ENCODE results near the gene KDM4B.

The KDM4B gene

DNA sequence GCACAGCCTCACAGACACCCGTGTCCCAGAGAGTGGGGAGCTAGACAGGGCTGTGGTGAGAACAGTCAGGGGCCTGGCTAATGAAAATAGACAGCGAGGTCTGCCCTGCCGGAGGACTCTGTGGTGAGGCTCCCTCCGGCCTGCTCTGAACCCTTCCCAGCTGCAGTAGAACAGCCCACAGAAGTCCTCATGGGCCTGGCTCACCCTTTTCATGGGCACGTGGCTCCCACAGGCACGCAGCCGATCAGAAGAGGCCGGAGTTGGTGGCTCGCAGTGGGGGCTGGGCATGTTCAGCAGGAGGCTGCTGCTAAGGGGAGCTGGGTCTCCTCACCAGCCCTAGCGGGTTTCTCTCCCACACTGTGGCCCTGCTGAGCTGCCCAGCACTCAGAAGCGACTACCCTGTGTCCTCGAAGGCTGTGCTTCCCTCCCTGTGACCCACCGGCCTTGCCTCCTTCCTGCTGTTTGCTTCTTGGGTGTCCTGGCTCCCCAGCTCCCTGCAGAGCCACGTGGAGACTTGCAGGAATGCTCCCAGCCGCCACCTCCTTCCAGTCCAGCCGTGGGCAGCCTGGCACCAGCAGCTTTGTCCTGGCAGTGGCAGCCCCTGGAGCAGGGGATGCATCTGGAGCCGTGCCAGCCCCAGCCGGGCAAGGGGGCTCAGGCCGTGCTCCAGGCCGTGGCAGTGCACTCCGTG, 138.7 kb downstream of the KDM4B start:
- DNase-seq (ENCODE audit: low read depth in 3 of 3): no peak

DNA sequence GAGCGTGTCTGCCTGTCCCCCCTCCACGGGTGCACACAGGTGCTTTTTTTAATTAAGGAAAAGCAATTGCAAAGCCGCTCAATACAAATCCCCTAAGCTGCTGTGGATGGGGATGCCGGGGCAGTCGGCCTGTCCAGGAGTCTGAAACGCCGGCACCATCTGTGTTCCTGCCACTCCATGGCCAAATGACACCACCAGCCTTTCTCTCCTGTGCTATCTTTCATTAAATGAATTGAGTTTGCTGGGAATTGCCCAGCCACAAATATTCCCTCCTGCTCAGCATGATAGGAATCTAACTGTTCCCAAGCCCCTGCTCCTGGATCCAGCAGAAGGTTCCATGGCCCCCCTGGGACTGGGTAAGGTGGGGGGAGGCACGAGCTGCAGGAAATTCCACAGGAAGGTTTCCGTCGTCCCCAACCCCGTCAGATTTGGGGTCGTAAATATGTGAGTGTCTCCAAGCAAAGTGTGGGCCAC, 139.2 kb downstream of the KDM4B start:
- DNase-seq (ENCODE audit: low read depth in 3 of 3): no peak

DNA sequence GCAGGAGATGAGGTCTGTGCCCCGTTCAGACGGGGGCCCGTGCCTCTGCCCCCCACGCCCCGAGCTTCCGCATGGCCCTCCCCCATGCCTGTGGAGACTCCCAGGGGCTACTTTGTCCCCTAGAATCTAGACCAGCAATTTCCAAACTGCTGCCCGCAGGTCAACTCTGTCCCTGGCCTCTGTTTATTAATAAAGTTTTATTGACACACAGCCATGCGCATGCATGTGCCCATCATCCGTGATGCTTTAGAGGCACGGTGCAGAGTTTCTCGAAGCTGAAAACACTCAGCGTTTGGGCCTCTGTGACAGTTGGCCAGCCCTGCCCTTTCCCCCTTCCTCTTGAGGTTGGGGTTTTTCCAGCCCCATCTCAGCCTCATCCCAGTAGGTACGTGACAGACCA, 140.0 kb downstream of the KDM4B start:
- DNase-seq (ENCODE audit: low read depth in 3 of 3): no peak

DNA sequence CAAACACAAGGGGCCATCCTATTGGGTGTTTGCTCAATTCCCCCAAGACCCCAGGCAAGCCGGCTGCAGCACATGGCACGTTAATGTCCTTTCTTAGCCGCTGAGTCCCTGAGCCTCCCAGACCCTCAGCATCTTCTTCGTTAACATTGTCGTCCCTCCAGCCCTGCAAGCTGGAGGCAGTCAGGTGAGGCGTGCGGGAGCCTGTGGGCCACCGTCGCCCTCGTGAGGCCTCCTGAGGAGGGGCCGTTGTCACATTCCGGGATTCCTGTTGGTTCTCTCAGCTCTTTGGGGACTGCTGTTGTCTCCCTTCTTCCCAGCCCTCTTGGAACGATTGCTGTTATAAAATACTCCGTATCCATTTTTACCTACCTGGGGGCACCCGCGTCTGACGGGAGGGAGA, 140.6 kb downstream of the KDM4B start:
- no peak for DNase-seq (ENCODE audit: low read depth in 3 of 3)

DNA sequence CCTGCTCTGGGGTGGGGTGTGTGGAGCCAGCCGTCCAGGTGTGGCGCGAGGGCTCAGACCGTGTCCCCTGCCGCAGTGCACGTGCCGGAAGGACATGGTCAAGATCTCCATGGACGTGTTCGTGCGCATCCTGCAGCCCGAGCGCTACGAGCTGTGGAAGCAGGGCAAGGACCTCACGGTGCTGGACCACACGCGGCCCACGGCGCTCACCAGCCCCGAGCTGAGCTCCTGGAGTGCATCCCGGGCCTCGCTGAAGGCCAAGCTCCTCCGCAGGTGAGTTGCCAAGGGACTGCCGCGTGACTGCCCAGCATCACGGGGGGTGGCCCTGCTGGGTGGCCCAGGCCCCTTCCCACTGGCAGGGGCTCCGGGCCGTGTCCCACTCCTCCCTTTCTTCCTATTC, 141.6 kb downstream of the KDM4B start:
- no peak for DNase-seq (ENCODE audit: low read depth in 3 of 3)

DNA sequence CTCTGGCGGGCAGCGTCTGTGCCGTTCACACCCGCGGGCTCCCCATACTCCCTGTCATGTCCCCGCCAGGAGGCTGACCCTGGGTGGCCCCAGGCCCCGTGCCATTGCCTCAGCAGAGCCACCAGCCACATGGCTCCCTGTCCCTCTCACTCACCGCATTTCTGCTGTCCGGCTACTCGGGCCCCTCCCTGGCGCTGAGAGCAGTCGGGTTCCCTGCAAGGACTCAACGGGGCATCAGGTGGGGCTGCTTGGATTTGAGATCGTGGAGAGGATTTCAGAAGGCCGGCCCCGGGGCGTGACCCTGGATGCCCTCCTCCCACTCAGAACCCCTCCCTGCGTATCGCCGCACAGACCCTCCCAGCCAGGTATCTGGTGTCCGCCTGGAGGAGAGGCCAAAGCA, 142.1 kb downstream of the KDM4B start:
- no peak for DNase-seq (ENCODE audit: low read depth in 3 of 3)

DNA sequence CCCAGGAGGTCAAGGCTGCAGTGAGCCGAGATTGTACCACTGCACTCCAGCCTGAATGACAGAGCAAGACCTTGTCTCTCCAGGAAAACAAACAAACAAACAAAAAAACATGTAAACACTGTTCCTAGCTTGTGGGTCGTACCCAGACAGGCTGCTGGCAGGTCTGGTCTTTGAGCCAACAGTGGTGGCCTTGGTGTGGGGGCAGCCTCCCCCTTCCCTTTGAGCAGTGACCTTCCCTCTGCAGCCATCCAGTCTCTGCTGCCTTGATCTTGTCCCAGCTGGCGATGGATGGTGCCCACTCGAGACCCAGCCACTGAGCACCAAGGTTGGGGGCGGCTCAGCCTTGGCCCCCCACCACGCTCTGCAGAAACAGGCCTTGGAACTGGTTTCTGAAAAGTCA, 143.3 kb downstream of the KDM4B start:
- DNase-seq (ENCODE audit: low read depth in 3 of 3): no peak

DNA sequence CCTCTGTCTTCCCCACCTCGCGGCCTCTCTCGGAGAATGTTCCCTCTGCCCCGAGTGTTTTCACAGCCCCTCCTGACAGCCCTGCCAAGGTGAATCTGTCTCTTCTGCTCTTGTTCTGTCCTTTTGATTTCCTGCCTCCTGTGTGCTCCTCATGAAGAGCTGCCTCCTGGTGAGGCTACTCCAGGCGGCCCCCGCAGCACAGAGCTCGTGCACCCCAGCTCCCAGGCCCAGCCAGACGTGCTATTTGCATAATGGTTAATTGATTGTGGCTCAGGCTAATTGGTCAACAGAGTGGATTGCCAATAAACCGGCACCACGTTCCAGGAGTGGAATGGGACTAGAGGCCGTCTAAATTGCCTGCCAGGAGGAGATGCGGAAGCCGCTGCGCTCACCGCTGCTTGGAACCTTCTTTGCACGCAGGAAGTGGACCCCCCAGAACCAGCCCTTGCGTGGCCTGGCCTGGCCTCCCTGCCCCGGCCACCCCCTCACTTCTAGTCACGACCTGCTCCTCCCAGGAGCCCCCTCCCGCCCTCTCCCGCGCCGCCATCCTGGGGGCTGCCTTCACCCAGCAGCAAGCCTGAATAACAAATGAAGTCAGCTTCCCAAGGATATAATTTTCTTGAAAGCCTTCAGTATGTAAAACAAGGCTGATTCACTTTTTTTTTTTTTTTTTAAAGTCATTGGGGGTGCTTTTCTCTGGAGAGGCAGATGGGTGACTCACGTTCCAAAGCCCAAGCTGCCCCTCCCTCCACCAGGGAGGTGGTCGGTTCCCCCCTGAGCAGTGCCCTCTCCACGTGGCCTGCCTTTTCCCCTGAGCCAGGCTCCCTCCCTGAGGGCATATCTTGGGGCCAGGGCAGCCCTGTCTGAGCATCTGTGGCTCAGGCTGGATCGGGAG, 144.0 kb downstream of the KDM4B start:
- no peak for DNase-seq (ENCODE audit: low read depth in 3 of 3)

DNA sequence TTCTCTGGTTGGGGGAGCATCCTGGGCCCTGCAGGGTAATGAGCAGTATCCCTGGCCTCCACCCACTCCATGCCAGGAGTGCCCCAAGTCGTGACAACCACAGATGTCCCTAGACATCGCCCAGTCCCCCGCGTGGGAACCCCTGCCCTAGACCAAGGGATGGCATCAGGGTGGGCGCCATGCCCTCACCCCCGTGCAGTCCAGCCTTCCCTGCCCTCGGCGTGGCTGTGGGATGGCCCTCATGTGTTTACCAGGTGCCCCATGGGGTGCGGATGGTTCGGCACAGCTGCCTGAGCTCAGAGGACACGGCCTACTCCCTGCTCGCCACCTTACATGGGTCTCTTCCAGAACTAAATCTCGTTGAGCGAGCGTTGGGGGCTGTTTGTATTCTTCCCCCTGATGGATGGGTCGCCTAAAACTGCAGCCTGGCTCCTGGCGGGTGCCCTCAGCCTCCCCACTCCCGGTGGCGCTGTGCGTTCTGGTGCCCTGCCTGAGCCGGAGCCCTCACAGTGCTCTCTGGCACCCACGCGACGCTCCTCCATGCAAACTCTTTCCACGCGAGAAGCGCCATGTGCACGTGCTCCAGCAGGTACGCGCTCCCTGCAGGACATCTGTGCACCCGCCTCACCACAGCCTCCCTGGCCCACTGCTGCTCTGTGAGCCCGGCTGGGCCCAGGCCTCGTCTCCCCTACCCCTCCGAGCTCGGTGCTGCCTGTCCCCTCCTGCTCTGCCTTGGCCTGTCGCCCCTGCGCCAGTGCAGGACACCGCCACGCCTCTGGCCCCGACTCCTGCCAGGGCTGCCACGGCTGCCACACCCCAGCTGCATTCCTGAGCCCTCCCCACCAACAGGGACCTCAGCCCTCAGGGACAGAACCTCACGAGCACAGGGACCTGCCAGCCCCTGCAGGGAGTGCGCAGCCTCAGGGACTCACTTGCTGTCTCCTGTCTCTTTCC, 145.0 kb downstream of the KDM4B start:
- no peak for DNase-seq (ENCODE audit: low read depth in 3 of 3)

DNA sequence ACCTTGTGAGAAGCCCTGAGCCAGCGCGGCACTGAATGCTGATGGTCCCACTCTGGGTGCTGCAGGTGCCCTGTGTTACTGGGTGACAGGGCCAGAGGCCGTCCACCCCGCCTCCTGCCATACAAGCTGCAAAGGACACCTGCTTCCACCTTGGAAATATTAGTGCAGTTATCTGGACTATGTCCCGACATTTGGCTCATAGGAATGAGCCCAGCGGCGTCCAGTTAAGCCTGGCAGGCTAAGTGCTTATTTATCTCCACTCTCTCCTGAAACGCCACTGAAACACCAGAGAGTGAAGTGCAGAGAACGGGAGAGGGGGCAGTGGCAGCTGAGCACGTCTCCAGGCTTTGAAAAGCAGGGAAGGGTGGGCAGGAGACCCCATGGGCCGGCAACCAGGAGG, 145.8 kb downstream of the KDM4B start:
- no peak for DNase-seq (ENCODE audit: low read depth in 3 of 3)

DNA sequence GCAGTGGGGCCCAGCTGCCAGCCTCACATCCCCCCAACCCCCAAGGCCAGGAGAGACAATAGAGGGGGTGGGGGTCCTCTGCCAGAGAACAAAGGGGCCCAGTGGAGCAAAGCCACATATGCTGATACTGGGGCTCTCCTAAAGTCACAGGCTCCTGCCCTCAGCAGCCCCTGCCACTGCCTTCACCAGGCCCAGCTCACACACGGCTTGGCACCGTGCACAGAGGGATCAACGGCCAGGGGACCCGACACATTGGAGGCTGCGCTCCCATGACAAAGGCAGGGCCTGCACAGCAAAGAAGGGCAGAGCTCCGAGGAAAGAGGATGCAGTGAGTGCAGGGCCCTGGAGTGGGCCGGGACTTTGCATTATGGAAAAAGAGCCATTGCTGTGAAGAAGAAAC, 146.4 kb downstream of the KDM4B start:
- no peak for DNase-seq (ENCODE audit: low read depth in 3 of 3)

DNA sequence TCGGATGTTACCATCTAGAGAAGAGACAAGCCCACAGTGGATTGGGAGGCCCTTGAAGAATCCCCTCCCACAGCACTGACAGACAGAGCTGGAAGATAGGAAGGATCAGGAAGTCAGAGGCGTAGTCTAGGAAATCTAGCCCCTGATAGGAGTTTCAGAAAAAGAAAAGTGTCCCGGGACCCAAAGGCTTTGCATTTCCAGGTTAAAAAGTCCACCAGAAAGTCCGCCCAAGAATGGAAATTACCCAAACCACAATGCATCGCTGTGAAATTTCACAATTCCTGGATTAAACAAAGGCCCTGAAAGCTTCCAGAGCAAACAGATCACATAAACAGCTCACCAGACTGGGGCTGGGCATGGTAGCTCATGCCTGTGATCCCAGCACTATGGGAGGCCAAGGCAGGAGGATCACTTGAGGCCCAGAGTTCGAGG, 146.9 kb downstream of the KDM4B start:
- DNase-seq (ENCODE audit: low read depth in 3 of 3): no peak

DNA sequence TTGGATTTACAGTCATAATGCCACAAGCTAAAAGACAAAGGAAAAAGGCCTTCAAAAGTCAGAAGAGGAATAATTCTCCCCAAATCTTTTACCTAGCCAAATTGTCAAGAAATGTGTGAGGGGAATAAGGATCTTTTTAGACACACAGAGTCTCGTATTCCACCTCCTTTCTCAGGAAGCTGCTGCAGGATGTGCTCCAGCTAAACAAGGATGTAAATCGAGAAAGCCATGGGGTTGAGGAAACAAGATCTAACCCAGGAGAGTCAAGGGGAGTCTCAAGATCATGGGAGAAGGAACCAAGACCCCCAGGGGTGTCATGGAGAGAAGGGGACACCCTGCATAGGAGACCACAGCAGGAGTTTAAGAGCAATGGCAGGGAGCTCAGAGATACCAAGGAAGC, 147.4 kb downstream of the KDM4B start:
- DNase-seq (ENCODE audit: low read depth in 3 of 3): no peak

DNA sequence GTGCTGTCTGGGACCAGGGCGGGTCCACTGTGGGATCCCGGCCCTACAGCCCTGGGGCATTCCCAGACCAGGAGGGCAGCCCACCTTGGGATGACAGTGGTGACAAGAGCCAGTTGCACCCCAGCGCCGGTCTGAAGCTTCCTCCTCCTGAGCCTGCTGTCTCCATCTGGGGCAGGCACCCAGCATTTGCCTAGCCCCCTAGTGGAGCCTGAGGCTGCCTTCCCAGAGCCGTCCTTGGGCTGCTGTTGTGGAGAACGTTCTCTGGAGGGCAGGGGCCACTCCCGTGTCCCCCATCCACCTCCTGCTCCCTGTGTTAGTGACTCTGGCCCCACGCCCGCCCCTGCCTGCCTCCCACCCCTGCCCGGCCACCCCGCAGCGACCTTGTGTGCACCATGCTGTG, 148.5 kb downstream of the KDM4B start:
- DNase-seq (ENCODE audit: low read depth in 3 of 3): no peak

DNA sequence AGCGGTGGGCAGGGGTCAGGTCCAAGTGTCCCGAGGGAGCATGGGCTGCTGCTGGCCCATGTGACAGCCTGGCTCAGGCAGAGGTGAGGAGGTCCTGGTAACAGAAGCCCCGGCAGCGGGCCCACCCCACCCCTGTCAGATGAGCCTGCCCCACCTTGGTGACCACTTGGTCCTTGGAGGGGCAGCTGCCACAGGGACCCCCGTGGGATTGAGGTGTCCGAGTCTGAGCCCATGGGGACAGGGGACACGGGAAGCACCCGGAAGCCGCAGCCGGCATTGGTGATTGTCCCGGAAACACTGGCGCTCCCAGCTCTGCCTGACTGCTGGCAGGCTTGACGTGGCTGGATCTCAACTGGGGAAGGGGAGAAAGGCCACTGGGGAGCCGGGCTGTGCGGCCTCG, 149.1 kb downstream of the KDM4B start:
- DNase-seq (ENCODE audit: low read depth in 3 of 3): no peak

DNA sequence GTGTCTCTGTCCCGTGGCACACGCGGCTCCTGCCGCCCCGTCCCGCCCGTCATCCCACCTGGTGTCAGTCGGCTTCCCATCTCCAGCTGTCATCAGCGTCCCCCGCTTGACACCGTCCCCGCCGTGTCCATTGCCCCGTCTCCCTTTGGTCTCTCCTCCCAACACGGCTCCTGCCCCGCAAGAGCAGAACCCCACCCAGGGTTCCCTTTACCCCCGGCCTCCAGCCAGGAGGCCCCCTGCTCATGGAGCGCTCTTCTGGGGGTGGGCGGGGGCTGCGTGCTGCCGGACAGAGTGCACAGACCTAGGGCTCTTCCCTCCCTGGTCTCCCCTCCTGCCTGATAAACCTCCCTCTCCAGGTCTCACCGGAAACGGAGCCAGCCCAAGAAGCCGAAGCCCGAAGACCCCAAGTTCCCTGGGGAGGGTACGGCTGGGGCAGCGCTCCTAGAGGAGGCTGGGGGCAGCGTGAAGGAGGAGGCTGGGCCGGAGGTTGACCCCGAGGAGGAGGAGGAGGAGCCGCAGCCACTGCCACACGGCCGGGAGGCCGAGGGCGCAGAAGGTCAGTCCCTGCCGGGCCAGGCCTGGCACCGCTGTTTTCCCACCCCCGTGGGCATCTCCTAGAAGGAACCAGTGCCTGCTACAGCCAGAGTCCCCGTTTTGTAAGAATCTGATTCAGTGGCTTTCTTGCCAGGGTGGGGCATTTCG, 150.5 kb downstream of the KDM4B start:
- DNase-seq (ENCODE audit: low read depth in 3 of 3): no peak

DNA sequence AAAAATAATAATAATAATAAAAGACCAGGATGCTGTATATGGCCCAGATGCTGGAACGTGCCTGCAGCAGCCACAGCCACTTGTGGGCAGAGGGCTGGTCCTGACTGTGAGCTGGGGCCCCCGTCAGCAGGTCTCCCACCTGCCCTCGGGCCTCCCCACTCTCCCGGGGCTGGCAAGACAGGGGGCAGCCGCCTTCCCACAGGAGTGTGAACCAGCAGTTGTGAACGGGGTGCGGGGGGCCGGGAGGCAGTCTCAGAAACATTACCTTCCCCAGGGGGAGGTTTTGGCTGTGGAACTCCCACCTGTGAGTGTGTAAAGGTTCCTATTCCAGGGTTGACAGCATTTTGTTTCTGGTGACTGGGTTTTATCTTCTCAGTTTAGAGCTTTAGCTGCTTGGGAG, 151.4 kb downstream of the KDM4B start:
- DNase-seq (ENCODE audit: low read depth in 3 of 3): no peak

DNA sequence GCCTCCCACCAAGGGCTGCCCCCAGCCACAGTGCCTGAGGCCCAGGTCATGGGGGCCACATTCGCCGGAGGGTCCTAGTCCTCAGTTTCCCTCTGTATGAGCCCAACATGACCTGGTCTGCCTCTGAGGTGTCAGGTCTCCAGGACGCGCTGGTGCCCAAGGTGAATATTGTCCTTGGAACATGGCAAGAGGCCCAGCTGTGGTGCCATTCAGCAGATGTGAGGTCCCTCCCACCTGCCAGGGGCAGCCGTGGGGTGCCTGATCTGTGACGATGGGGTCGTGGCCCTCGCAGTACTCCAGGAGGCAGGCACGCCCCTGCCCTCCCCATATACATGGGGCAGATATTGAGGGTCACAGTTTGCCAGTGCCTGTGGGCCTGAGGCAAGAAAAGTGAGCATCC, 151.9 kb downstream of the KDM4B start:
- no peak for DNase-seq (ENCODE audit: low read depth in 3 of 3)

DNA sequence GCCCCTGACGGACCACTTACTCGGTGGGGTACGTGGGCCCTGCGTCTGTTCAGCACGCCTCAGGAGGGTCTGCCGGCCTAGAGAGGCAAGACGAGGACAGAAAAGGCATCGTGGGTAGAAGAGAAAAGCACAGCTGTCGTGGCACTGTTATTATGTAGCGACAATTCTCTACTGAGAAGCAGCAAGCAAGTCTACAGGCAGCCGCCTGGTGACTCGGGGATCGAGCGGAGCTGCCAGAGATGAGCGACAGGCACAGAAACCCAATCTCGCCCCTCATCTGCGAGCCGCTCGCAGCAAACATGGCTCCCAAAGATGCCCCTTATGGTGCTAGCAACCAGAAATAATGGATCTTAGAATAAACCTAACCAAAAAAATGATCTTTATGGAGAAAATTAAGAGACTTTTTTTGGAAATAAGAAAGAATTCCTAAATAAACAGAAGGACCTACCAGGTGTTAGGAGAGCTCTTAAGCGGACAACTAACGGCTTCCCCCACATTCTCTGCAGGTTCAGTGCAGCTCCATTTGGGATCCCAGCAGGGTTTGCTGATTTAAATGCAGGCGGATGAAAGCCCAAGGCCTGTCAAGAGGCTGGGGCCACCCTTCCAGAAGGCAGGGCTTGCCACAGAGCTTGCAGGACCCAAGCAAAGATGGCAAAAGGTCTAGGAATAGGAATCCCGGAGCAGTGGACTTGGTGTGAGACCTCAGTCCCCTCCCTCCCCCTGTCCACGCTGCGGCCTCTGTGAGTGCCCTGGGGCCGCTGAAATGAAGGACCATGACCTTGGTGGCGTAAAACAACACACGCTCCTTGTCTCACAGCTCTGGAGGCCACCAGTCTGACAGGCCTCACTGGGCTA, 152.6 kb downstream of the KDM4B start:
- DNase-seq (ENCODE audit: low read depth in 3 of 3): no peak

DNA sequence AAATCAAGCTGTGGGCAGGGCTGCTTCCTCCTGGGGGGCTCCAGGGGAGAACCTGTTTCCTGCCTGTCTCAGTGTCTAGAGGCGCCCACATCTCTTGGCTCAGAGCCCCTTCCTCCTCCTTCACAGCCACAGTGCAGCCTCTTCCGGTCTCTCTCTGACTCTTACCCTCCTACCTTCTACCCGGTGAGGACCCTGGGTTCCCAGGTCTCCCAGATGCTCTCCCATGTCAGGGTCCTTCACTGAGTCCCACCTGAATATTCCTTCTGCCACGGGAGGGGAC, 153.1 kb downstream of the KDM4B start:
- no peak for DNase-seq (ENCODE audit: low read depth in 3 of 3)
